CD4-positive, alpha-beta T cell treated with Interleukin-4 for 1 hour (primary cell): ENCODE results near the gene KCNK1.
"Not testable (repeated sequence)": the region's sequence is repeated elsewhere in the genome, so short reads cannot be mapped to it uniquely, and the experiment has no call there.

Source experiments
- DNase-seq, 2 donors: peaks; one replicate each; pipeline ENCODE4 v3.0.0-alpha.2; 2020 to 2022

Gene KCNK1

DNA sequence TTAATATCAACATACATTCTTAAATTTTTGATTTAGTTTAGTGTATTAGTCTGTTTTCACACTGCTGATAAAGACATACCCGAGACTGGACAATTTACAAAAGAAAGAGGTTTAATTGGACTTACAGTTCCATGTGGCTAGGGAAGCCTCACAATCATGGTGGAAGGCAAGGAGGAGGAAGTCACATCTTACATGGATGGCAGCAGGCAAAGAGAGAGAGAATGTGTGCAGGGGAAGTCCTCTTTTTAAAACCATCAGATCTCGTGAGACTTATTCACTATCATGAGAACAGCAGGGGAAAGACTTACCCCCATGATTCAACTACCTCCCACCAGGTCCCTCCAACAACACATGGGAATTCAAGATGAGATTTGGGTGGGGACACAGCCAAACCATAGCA lies 56.5 kb downstream of the KCNK1 start:
- DNase-seq: not testable (repeated sequence)

DNA sequence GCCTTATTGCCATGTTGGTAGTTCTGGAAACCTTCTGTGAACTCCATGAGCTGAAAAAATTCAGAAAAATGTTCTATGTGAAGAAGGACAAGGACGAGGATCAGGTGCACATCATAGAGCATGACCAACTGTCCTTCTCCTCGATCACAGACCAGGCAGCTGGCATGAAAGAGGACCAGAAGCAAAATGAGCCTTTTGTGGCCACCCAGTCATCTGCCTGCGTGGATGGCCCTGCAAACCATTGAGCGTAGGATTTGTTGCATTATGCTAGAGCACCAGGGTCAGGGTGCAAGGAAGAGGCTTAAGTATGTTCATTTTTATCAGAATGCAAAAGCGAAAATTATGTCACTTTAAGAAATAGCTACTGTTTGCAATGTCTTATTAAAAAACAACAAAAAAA lies 57.4 kb downstream of the KCNK1 start:
- DNase-seq: no peak

DNA sequence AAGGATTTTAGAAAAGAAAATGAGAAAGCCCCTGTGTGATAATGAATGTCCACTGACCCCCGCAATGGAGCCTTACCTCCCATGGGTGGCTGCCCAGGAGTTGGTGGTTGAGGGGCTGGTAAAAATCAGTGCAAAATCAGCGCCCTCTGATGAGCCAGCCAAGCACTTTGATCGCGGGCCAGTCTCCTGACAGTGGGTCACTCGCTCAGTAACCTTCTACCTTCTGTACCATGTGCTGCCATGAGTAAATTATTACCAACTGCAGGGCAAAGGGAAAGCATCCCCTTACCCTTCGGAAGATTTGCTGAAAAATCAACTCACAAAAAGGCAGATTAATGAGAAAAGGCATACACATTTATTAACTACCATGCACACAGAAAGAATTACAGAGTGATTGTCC lies 58.8 kb downstream of the KCNK1 start:
- DNase-seq: no peak

DNA sequence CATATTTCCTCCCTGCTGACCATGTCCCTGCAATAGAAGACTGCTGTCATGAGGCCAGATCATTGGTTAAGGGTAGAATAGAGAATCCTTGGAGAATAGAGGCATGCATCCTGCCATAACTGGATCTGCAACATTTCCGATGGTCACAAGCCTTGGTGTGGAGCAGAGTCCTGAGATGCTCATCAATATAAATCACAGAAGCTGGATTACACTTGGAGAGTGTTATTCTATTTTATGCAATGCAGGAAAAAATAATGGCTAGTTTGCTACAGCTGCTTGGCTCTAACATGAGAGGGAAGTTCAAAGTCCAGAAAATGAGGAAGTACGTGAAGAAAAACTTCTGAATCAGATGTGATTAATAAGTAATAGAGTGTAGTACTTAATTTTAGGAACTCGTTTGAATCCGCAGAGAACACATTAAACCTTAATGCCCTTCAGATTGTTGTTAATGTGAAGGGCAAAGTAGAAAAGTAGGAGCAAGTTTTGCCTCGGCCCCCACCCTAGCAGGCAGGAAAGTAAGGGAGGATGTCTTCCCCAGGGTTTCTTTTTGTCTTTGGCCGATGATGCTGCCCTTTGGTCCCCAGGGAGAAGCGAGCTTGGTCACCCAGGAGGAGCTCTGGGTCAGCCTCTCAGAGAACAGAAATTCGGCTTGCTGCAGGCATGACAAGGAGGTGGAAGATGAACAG lies 59.5 kb downstream of the KCNK1 start:
- no peak for DNase-seq

DNA sequence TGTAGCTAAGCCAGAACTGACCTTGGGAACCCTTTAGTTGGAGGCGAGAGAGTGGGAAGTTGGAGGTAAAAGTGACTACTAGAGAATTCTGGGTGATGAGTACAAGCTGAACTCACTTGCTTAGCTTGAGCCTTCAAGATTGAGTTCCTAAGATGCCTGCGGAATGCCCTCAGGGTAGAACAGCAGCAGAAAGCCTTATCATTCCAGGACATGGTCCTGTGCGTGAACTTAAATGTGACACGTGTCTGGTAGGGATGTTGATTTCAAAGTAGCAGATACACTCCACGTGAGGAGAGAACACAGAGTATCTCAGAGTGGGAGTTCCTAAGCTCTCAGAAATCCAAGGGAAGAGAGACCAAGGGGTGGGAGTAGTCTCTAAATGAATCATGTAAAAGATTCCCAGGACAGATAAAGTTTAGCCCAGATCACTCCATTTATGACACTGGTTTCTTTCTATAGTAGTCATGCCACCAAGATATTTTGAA lies 60.1 kb downstream of the KCNK1 start:
- no peak for DNase-seq

DNA sequence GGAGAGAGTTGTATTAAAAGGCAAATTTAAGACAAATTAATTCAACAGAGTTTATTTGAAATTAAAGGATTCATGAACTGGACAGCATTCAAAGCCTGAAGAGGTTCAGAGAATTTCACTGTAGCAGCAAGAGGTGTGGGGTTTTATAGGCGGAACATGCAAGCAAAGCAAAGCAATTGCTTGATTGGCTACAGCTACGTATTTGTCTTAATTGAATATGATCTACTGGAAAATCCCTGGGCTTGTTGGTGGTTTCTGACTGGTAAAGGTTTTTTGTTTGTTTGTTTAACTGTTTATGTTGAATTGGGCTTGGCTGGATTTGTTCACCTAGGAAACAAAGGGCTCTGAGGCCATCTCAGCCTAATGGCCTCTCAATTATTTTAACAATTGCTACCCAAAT lies 61.5 kb downstream of the KCNK1 start:
- DNase-seq: no peak

DNA sequence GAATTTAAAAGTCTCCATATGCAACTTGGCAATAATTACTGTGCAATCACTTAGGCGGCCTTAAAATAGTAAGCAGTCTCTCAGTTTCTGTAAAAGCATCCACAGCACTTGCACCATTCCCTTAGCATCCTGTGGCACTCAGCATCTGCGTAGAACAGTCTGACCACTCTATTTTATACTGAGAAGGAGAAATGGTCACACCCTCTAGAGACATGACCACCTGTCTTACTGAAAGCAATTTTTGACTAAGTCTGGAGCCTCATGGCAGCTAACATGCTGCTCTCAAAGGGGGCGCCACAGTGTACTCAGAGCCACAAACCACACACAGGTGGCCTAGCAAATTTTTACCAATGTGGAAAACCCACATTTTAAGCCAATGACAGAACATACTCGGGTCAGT lies 62.0 kb downstream of the KCNK1 start:
- no peak for DNase-seq

DNA sequence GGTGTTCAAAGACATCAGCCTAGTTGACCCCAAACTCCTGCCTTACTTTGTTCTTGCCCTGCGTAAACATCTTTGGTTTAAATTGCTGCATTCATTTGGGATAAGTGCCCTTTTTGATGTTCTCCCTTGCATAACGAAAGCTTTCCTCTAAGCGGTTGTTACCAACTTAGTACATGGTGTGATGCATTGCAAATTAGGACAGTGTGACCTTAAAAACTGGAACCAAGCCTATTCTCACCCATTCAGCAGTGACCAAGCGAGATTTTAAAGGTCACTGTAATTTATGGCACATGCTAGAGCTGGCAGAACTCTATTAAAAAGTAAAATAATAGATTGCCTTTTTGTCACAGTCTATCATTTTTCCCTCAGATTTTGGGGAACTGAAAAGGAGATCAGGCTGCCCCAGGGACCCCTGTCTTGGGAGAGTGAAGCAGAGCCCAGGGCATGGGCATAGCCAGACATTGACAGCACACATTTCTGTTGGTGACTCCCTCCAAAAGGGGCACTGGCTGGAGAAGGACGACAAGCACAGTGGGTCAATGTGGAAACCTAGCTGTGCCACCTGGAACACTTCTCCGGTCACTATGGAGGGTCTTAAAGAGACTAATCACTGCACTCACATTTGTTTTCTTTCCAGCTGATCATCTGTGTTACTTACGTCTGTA lies 63.9 kb downstream of the KCNK1 start:
- no peak for DNase-seq

DNA sequence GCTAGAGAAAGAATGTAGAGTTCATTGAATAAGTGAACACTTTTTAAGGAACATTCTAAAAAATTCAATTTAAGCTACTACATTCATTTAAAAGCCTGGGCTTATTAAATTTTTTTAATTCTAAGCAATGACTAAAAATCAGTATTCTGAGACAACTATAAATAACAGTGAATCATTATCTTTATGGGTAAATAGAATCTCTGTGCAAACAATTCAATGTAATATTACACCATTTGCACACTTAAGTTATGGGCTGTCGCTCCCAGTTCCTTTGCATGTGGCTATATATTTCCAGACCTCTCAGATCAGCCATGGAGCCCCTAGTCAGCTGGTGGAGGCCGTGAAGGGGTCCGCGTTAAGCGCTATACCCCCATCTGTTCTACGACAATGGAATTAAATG lies 65.1 kb downstream of the KCNK1 start:
- DNase-seq: no peak

DNA sequence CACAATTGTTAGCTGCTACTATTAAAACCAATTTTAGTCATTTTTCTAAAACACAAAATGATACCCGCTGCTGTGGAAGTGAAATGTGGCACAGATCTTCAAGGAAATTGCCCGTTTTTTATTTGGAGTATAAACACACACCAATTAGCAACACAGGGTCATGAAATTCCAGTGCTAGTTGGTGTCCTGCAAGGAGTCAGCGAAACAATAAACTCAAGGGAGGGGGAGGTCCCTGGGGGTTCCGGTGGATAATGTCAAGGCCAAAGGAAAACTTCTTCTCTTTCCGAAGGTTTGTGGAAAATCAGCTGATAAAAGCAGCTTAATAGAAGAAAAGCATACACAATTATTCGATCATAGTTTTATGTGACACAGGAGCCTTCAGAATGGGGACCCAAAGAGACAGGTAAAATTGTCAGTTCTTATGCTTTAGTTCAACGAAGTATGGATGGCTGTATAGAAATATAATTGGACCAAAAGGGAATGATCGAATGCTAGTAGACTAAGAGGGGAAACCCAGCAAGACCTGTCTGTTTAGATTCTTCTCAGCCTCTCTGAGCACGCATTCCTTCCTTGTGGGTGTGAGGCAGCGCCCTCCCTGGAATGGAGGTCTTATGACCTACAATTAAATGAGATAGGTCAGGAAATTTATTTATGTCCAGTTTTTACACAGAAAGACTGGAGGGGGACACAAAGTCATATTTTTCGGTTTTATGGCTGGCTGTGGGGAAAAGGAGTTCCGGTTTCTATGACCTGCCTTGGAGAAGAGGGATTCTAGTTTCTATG lies 65.9 kb downstream of the KCNK1 start:
- no peak for DNase-seq

DNA sequence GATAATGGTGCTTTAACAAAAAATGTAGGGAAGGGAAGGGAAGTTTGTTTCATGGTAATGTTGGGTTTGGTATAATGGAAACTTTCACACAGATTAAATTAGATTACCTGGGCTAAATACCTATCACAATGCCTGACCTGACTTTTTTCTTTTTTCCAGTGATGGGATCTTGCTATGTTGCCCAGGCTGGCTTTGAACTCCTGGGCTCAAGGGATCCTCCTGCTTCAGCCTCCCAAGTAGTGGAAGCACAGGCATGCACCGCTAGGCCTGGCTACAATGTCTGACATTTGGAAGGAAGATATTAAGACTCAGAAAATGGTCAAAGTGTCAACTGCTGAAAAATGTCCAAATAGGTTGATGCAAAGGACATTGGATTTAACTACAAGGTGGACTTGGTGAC lies 67.4 kb downstream of the KCNK1 start:
- no peak for DNase-seq

DNA sequence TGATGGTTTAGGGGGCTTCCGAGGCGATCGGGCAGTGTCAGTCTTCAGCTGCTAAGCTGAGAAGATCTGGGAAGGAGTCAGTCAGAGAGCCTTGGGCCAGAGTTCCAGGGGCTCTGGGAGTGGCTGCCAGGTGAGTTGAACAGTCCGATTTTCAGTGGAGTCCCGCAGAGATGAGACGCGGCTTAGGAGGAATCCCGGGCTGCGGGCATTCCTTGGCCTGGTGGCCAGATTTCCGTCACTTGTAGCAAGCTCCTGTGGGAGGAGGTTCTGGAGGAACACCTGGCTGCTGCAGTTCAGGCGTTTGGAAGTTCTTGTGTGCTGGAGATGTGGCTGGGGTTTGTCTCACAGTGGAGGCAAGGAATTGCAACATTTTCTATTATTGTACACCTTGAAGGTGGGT lies 72.7 kb downstream of the KCNK1 start:
- not testable (repeated sequence) for DNase-seq

DNA sequence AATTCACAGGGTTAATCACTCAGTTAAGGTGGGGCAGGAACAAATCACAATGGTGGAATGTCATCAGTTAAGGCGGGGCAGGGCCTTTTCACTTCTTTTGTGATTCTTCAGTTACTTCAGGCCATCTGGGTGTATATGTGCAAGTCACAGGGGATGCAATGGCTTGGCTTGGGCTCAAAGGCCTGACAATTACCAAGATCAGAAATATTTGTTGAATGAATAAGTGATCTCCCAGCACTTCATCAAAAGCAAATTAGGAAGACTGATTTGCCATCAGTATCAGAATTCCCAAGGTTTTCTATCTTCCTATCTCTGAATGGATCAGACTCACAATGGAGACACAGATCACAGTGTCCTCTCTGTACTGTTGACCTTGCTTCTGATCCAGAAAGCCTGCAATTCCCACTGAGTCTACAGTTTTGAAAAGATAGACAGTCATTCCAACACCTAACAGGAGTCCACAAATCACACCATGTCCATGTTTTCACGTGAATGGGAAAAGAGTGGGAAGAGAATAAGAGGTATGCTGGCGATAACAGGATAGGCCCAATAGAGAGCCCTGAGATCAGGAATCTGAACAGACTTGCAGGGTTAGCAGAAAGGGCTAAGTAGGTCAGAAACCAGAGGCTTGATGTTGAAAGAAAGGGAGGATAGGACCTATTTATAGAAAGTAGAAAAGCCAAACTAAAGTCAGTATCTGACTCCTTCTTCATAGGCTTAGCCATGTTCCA lies 75.3 kb downstream of the KCNK1 start:
- no peak for DNase-seq

DNA sequence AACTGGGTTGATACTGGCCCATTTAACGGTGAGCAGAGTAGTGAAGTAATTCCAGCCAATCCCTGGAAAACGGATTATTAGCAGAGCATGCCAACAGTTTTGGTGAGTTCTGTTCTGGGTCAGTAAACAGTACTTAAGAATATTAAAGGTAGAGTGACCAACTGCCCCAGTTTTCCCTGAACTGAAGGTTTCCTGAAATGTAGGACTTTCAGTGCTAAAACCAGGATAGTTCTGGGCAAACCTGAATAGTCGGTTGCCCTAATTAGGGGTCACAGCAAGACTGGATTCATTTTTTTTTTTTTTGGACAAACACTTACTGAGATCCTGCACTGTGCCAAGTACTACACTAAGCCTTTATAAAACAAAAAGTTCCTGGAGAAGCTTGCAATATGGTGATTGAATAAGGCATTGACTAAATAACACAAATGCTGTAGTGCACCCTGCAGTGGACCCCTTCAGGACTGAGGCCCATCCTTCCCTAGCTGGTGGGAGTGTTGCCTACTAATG lies 75.9 kb downstream of the KCNK1 start:
- no peak for DNase-seq

DNA sequence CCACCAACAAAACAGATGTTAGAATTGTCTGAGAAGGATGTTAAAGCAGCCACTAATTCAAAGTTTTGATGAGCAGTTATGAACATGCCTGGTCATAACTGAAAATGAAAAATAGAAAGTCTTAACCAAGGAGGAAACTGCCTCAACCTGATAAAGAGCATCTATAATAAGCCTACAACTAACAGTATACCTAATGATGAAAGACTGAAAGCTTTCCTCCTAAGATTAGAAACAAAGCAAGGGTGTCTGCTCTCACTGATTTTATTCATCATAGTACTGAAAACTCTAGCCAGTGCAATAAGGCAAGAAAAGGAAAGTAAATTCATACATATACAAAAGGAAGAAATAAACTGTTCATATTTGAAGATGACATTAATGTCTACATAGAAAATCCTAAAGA lies 82.0 kb downstream of the KCNK1 start:
- no peak for DNase-seq

DNA sequence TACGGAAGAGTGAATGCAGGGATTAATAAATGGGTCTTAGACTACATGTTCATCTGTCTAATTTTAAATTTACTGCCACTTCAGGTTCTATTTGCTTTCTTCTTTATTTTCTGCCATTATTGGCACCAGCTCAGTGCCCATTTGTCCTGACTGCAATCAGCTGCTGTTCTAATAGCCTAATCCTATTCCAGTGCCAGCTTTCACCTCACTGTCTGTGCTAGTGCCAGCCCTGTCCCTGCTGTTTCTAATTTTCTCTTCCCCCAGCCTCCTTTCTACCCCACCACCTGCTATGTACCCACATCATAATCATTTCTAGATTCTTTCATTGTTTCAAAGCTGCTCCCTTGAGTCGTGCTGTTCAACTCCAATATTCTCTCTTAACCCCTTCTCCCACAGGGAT lies 86.4 kb downstream of the KCNK1 start:
- DNase-seq: no peak

DNA sequence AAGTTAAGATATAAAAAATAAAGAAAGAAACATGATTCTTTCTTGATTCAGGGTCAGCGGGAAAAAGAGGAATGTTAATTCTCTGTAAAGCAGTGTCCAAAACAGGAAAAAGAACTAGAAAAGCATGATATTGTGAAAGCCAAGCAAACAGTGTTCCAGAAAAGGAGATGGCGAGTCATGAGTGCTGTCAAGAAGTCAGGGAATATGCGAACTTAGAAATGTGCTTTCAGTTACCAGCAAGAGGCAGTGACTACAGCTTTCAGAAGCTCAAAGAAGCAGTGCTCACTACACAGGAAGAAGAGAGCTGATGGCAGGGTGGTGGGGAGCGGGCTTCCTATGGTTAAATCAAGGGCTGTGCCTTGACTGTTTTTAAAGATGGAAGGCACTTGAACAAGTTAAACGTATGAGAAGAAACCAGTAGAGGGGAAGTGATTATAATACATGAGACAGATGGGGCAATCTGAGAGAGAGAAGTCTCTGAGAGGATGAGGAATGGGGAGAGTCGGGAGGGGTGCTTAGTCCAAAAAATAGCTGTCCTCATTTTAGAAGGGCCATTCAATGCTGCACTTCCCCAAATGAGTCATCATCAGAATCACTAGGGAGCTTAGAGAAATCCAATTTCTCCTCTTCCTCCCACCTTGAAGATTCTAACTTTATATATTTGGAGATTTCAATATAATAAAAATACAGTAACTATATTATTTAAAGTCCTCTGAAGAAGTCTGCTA lies 90.4 kb downstream of the KCNK1 start:
- DNase-seq: no peak

DNA sequence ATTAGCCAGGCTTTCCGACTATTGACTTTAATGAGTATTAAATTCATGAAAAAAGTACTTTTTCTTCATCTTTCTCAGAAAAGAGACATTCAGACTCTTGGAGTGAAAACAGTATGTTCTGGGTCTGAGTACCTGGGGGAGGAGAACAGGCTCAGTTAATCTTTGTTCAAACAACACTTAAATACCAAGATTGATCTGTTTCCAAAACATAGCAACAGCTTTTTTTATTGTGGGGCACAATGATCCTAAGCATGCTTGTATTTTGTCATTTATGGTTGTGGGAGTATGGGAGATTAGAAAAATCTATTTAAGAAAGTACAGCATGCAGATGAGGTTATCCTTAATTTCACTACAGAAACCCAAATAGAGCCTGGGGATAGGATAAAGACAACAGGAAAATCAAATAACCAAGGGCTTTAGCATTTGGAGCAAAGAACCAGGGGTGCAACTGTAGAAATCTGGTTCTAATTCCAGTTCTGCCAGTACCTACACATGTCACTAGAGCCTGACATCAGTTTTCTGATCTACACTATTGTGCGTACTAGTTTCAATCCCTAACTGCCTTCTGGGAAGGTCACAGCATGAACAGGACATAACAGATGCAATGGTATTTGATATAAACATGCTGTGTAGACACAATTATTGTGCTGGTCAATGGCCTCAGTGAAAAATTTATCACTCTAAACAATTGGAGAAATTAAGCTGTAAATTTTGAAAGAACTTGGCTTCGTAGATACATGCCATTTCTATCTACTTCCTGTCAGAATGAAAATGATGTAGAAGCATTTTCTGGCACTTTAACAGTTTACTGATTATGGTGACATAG lies 91.2 kb downstream of the KCNK1 start:
- DNase-seq: no peak

DNA sequence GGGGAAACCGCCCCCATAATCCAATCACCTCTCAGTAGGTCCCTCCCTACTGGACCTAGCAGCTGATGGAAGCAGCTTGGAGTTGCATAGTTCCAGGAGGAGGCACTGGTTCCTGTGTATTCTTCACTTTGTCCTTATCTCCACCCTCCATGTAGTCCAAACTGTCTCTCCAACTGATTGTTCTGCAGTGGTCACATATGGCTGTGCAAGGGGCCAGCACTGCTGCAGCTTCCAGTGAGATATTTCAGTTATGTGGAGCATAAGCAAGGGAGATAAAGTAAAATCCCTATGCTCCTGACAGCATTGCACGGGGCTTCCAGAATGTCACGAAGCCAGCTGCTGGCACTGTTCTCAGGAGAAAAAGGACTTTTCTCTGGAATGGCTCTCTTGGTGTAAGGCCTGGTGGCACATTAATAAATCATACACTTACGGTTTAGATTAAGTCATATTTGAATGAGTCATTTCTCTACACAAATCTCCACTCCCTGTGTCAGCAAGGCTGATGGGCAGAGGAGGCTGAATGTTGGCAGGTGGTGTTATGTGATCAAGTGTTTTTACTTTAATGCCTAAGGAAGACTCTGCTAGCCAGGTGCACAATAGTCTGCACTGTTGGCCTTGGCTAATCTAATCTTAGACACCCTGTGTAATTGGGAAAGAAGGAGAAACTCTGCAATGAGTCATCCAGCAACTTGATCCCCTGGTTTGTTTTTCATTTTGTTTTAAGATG lies 93.4 kb downstream of the KCNK1 start:
- no peak for DNase-seq
